ENCODE results near the gene SHROOM4.

SHROOM4 gene

GRCh38 chrX:50705042-50705441, 109.0 kb downstream of the SHROOM4 start:
- DNase-seq (ENCODE audit: low spot score) = no peak

- DNase-seq (ENCODE audit: low spot score) = no peak
These were observed 109.6 kb downstream of the SHROOM4 start for GRCh38 chrX:50704360-50704759.

- no peak for DNase-seq (ENCODE audit: low spot score)
These were observed 113.1 kb downstream of the SHROOM4 start for GRCh38 chrX:50700921-50701320.

- no peak for DNase-seq (ENCODE audit: low spot score)
These were observed 115.0 kb downstream of the SHROOM4 start for GRCh38 chrX:50698944-50699343.

- no peak for DNase-seq (ENCODE audit: low spot score)
These were observed 116.3 kb downstream of the SHROOM4 start for GRCh38 chrX:50697691-50698090.

- DNase-seq (ENCODE audit: low spot score) = peak; percentile 21
These were observed 122.2 kb downstream of the SHROOM4 start for GRCh38 chrX:50691820-50692219.

- no peak for DNase-seq (ENCODE audit: low spot score)
These were observed 129.1 kb downstream of the SHROOM4 start for GRCh38 chrX:50684871-50685270.

- no peak for DNase-seq (ENCODE audit: low spot score)
These were observed 133.0 kb downstream of the SHROOM4 start for GRCh38 chrX:50680990-50681389.

- no peak for DNase-seq (ENCODE audit: low spot score)
These were observed 136.2 kb downstream of the SHROOM4 start for GRCh38 chrX:50677789-50678188.

- DNase-seq (ENCODE audit: low spot score) = no peak
These were observed 142.3 kb downstream of the SHROOM4 start for GRCh38 chrX:50671661-50672060.

GRCh38 chrX:50668860-50669259, 145.1 kb downstream of the SHROOM4 start:
- no peak for DNase-seq (ENCODE audit: low spot score)

GRCh38 chrX:50648156-50648555, 165.8 kb downstream of the SHROOM4 start:
- DNase-seq (ENCODE audit: low spot score) = no peak

GRCh38 chrX:50644496-50644895, 169.5 kb downstream of the SHROOM4 start:
- no peak for DNase-seq (ENCODE audit: low spot score)

- no peak for DNase-seq (ENCODE audit: low spot score)
These were observed 170.4 kb downstream of the SHROOM4 start for GRCh38 chrX:50643525-50644137.

GRCh38 chrX:50638123-50638522, 175.9 kb downstream of the SHROOM4 start:
- no peak for DNase-seq (ENCODE audit: low spot score)

- no peak for DNase-seq (ENCODE audit: low spot score)
These were observed 178.1 kb downstream of the SHROOM4 start for GRCh38 chrX:50635817-50636365.

GRCh38 chrX:50635162-50635561, 178.8 kb downstream of the SHROOM4 start:
- DNase-seq (ENCODE audit: low spot score) = no peak

- no peak for DNase-seq (ENCODE audit: low spot score)
These were observed 184.2 kb downstream of the SHROOM4 start for GRCh38 chrX:50629774-50630173.

GRCh38 chrX:50627696-50628095, 186.3 kb downstream of the SHROOM4 start:
- no peak for DNase-seq (ENCODE audit: low spot score)

GRCh38 chrX:50626432-50626831, 187.6 kb downstream of the SHROOM4 start:
- DNase-seq (ENCODE audit: low spot score) = no peak

GRCh38 chrX:50622751-50623150, 191.2 kb downstream of the SHROOM4 start:
- DNase-seq (ENCODE audit: low spot score) = no peak

GRCh38 chrX:50618788-50619558, 195.0 kb downstream of the SHROOM4 start:
- no peak for DNase-seq (ENCODE audit: low spot score)

- DNase-seq (ENCODE audit: low spot score) = no peak
These were observed 196.8 kb downstream of the SHROOM4 start for GRCh38 chrX:50617183-50617582.
